Renal cortex interstitium (tissue), 11 donors: ENCODE data around the gene PCDHGA5. TPM values are rescaled to one million over a fixed set of nuclear protein-coding genes. Genes with fewer than 3 reads are reported as not detected.
"Not testable (repeated sequence)": the region's sequence is repeated elsewhere in the genome, so short reads cannot be mapped to it uniquely, and the experiment has no call there.

ENCODE experiments used
- DNase-seq, 11 donors: peaks; one replicate each; pipeline ENCODE4 v3.0.0-alpha.2; 2013; ENCODE audit warnings: low read depth in 9 of 11, low spot score in 4 of 11; ENCODE audit errors: extremely low read depth in 1 of 11
- polyA plus RNA-seq, 3 donors: library from polyadenylated mRNA; unstranded; fragments of 120-200 nt; gene quantifications; one replicate each; pipeline ENCODE4 v1.2.1, GENCODE V29; 2013; ENCODE audit not compliant: insufficient read length in 3 of 3

Gene PCDHGA5
- polyA plus RNA-seq, 3 donors: 2.1 to 2.7 (median 2.6) TPM

GRCh38 chr5:141374627-141375026 is 10.7 kb downstream of the PCDHGA5 start:
- no peak for DNase-seq

- not testable (repeated sequence) for DNase-seq
Measured at GRCh38 chr5:141375444-141376155, 11.6 kb downstream of the PCDHGA5 start.

- DNase-seq: no peak
Measured at GRCh38 chr5:141382469-141383294, 18.7 kb downstream of the PCDHGA5 start, which contains the start of gene PCDHGA7. Gene PCDHGA7 (plus strand): TSS chr5:141382742. CDS start chr5:141382900, 158 bp downstream.

- DNase-seq: no peak
Measured at GRCh38 chr5:141383345-141383744, 19.4 kb downstream of the PCDHGA5 start.

GRCh38 chr5:141384471-141385267 is 20.7 kb downstream of the PCDHGA5 start:
- no peak for DNase-seq

GRCh38 chr5:141387557-141388311 is 23.8 kb downstream of the PCDHGA5 start, which contains the start of gene PCDHGB4:
Gene PCDHGB4 (plus strand): TSS chr5:141387698. CDS start chr5:141387885, 187 bp downstream.
- DNase-seq: not testable (repeated sequence)

- DNase-seq: no peak
Measured at GRCh38 chr5:141388661-141389060, 24.7 kb downstream of the PCDHGA5 start.

- no peak for DNase-seq
Measured at GRCh38 chr5:141389153-141390042, 25.4 kb downstream of the PCDHGA5 start.

GRCh38 chr5:141392429-141393198 is 28.7 kb downstream of the PCDHGA5 start, which contains the start of gene PCDHGA8:
Gene PCDHGA8 (plus strand): TSS chr5:141392633. CDS start chr5:141392814, 181 bp downstream.
- DNase-seq: no peak

GRCh38 chr5:141393267-141393666 is 29.3 kb downstream of the PCDHGA5 start:
- no peak for DNase-seq

- not testable (repeated sequence) for DNase-seq
Measured at GRCh38 chr5:141394401-141395187, 30.6 kb downstream of the PCDHGA5 start.

- DNase-seq: not testable (repeated sequence)
Measured at GRCh38 chr5:141397756-141398551, 34.0 kb downstream of the PCDHGA5 start, which contains the start of gene PCDHGB5. Gene PCDHGB5 (plus strand): TSS chr5:141397947. CDS start chr5:141398128, 181 bp downstream.

- no peak for DNase-seq
Measured at GRCh38 chr5:141398608-141399007, 34.6 kb downstream of the PCDHGA5 start.

- no peak for DNase-seq
Measured at GRCh38 chr5:141399555-141400258, 35.7 kb downstream of the PCDHGA5 start.
